HEK293 (cell line): ENCODE data around the gene LAMC2.

Source experiments
- CTCF ChIA-PET: fragments of 350-600 bp; formaldehyde crosslinking; extraction: SDS; loops from one replicate; lab custom pipeline; 2021; ENCODE audit warnings: antibody characterized with exemption; lab: Yijun Ruan, JAX
- POLR2A ChIA-PET: fragments of 300-600 bp; formaldehyde crosslinking; extraction: SDS; loops from one replicate; lab custom pipeline; 2020; ENCODE audit warnings: antibody characterized with exemption, inconsistent platforms; lab: Yijun Ruan, JAX
- H3K27ac ChIP-seq: fragments of 200-500 bp; sonication (Bioruptor generic); 2 replicates; pipeline ENCODE4 v1.5.1; 2014; ENCODE audit warnings: low read depth, low read length, control low read depth, inconsistent platforms; ENCODE audit errors: extremely low read depth
- H3K36me3 ChIP-seq, 2 experiments: fragments of 200-500 bp in 1 of 2; sonication (Bioruptor generic) in 1 of 2; 1 replicate in 1 of 2; 2 replicates in 1 of 2; pipeline ENCODE4 v1.5.1; 2014 to 2017; ENCODE audit warnings: inconsistent platforms in 2 of 2, low read length in 2 of 2; ENCODE audit not compliant: control insufficient read depth in 2 of 2, insufficient read depth in 1 of 2
- H3K4me1 ChIP-seq: fragments of 200-500 bp; sonication (Bioruptor generic); 2 replicates; pipeline ENCODE4 v1.5.1; 2014; ENCODE audit warnings: mild to moderate bottlenecking, low read length, inconsistent platforms; ENCODE audit not compliant: control insufficient read depth, insufficient read depth
- H3K4me3 ChIP-seq: 2 replicates; pipeline ENCODE4 v1.5.1; 2011; ENCODE audit warnings: low read depth, mild to moderate bottlenecking, control low read depth, low read length, moderate library complexity
- H3K9me3 ChIP-seq: fragments of 200-500 bp; sonication (Bioruptor generic); 2 replicates; pipeline ENCODE4 v1.5.1; 2014; ENCODE audit warnings: low read depth, low read length, inconsistent platforms; ENCODE audit not compliant: control insufficient read depth, insufficient read depth
- AEBP2 ChIP-seq: fragments of 450-650 bp; formaldehyde crosslinking; IDR thresholded peaks from 2 replicates; pipeline ENCODE4 v1.5.1; 2016; ENCODE audit warnings: missing biosample characterization, missing genetic modification characterization, borderline replicate concordance
- HOXA7 ChIP-seq: sonication (generic); formaldehyde crosslinking; IDR thresholded peaks from 2 replicates; pipeline ENCODE4 v1.8.1; 2022; ENCODE audit warnings: missing genetic modification reagents, borderline replicate concordance
- PRDM1 ChIP-seq: fragments of 450-650 bp; formaldehyde crosslinking; IDR thresholded peaks from 2 replicates; pipeline ENCODE4; 2016; ENCODE audit warnings: missing biosample characterization, missing genetic modification characterization
- SCRT2 ChIP-seq: fragments of 450-650 bp; formaldehyde crosslinking; IDR thresholded peaks from 2 replicates; pipeline ENCODE4 v1.5.1; 2016; ENCODE audit warnings: missing biosample characterization, missing genetic modification characterization
- SETDB1 ChIP-seq: IDR thresholded peaks from one replicate; pipeline ENCODE4 v1.6.1; 2017; ENCODE audit warnings: mild to moderate bottlenecking, low read length, moderate library complexity, mixed read lengths; ENCODE audit not compliant: insufficient read length
- TRIM28 ChIP-seq: IDR thresholded peaks from 2 replicates; pipeline ENCODE4 v1.6.1; 2011; ENCODE audit warnings: low read length, control low read depth, borderline replicate concordance
- YY2 ChIP-seq: fragments of 450-650 bp; formaldehyde crosslinking; IDR thresholded peaks from 2 replicates; pipeline ENCODE4 v1.5.1; 2016; ENCODE audit warnings: missing biosample characterization, missing genetic modification characterization
- ZBTB10 ChIP-seq: fragments of 450-650 bp; formaldehyde crosslinking; IDR thresholded peaks from 2 replicates; pipeline ENCODE4 v1.5.1; 2016; ENCODE audit warnings: missing biosample characterization, missing genetic modification characterization
- ZBTB49 ChIP-seq: fragments of 450-650 bp; formaldehyde crosslinking; IDR thresholded peaks from 2 replicates; pipeline ENCODE4 v1.5.1; 2016; ENCODE audit warnings: missing biosample characterization, missing genetic modification characterization, low read depth
- ZNF132 ChIP-seq: fragments of 450-650 bp; formaldehyde crosslinking; IDR thresholded peaks from 2 replicates; pipeline ENCODE4 v1.5.1; 2017; ENCODE audit warnings: missing biosample characterization, missing genetic modification characterization, borderline replicate concordance
- ZNF266 ChIP-seq: fragments of 450-650 bp; formaldehyde crosslinking; IDR thresholded peaks from 2 replicates; pipeline ENCODE4 v1.5.1; 2016; ENCODE audit warnings: missing biosample characterization, missing genetic modification characterization, low read depth
- ZNF391 ChIP-seq: fragments of 450-650 bp; formaldehyde crosslinking; IDR thresholded peaks from 2 replicates; pipeline ENCODE4 v1.5.1; 2016; ENCODE audit warnings: low read depth, missing biosample characterization, missing genetic modification characterization, borderline replicate concordance
- ZNF416 ChIP-seq: fragments of 450-650 bp; formaldehyde crosslinking; IDR thresholded peaks from 2 replicates; pipeline ENCODE4 v1.5.1; 2016; ENCODE audit warnings: missing biosample characterization, missing genetic modification characterization
- ZNF510 ChIP-seq: fragments of 450-650 bp; formaldehyde crosslinking; IDR thresholded peaks from 2 replicates; pipeline ENCODE4 v1.5.1; 2018; ENCODE audit warnings: mild to moderate bottlenecking, missing genetic modification characterization, missing biosample characterization; ENCODE audit not compliant: insufficient replicate concordance
- ZNF518A ChIP-seq: fragments of 450-650 bp; formaldehyde crosslinking; conservative IDR thresholded peaks from 2 replicates; pipeline ENCODE4 v1.5.1; 2016; ENCODE audit warnings: low read depth, missing biosample characterization, missing genetic modification characterization
- ZNF626 ChIP-seq: fragments of 450-650 bp; sonication (Bioruptor Pico); formaldehyde crosslinking; IDR thresholded peaks from 2 replicates; pipeline ENCODE4 v1.5.1; 2018; ENCODE audit warnings: missing biosample characterization, missing genetic modification characterization, inconsistent platforms
- ZNF654 ChIP-seq: fragments of 450-650 bp; formaldehyde crosslinking; IDR thresholded peaks from 2 replicates; pipeline ENCODE4 v1.5.1; 2016; ENCODE audit warnings: low read depth, missing biosample characterization, missing genetic modification characterization
- ZNF747 ChIP-seq: fragments of 450-650 bp; formaldehyde crosslinking; IDR thresholded peaks from 2 replicates; pipeline ENCODE4 v1.5.1; 2016; ENCODE audit warnings: missing biosample characterization, missing genetic modification characterization
- ZNF76 ChIP-seq: fragments of 450-650 bp; formaldehyde crosslinking; IDR thresholded peaks from 2 replicates; pipeline ENCODE4; 2016; ENCODE audit warnings: low read depth, missing biosample characterization, missing genetic modification characterization, borderline replicate concordance

LAMC2 gene

GRCh38 chr1:183238071-183238470 is 52.0 kb downstream of the LAMC2 start (continued):
- TF ChIP-seq SETDB1 (no peak), ZNF266 (tag by site-specific recombination) (no peak), ZNF132 (no peak), YY2 (tag by site-specific recombination) (no peak), ZBTB10 (no peak), ZNF518A (no peak), ZNF391 (tag by site-specific recombination) (no peak), TRIM28 (no peak), ZNF626 (tag by site-specific recombination) (no peak), ZNF747 (tag by site-specific recombination) (no peak), ZNF510 (no peak)

GRCh38 chr1:183239220-183239742 is 53.2 kb downstream of the LAMC2 start:
- Histone ChIP-seq H3K36me3 (no peaks in the 10 kb centered on the region), H3K9me3 (no peaks in the 10 kb centered on the region)
- TF ChIP-seq PRDM1 (tag by site-specific recombination): 0 out of 2 replicates have a peak, but pooled peaks have one; percentile 36
- TF ChIP-seq AEBP2 (tag by site-specific recombination): no peak
- TF ChIP-seq, all 188 proteins: peak for 1
- Histone ChIP-seq H3K27ac (no peak overlapping the region), H3K4me3 (no peak overlapping the region), H3K4me1 (peaks cover 3% of the 10 kb centered on the region)
- ChIA-PET POLR2A (no interaction called here), CTCF (interaction anchor here (0.7 to 10.3 kb wide), 3 partner anchors 15 to 277 kb away, joined by 4 to 135 read pairs (median 8); no protein-coding TSS in a partner anchor)

- no peak overlapping the region for H3K27ac ChIP-seq
Measured at GRCh38 chr1:183239793-183240525, 53.9 kb downstream of the LAMC2 start.

More at GRCh38 chr1:183239793-183240525, 53.9 kb downstream of the LAMC2 start:
- CTCF ChIA-PET: interaction anchor here (0.7 to 10.3 kb wide), 3 partner anchors 16 to 278 kb away, joined by 4 to 135 read pairs (median 8); no protein-coding TSS in a partner anchor
- Histone ChIP-seq H3K4me3 (no peak overlapping the region), H3K4me1 (peaks cover 2% of the 10 kb centered on the region), H3K36me3 (no peaks in the 10 kb centered on the region)
- POLR2A ChIA-PET: no interaction called here
- TF ChIP-seq HOXA7 (CRISPR knock-in tag): no peak
- no peak for TF ChIP-seq ZBTB49
- TF ChIP-seq ZNF76: no peak
- TF ChIP-seq SCRT2 (tag by site-specific recombination): 0 out of 2 replicates have a peak, but pooled peaks have one; percentile 15
- no peak for TF ChIP-seq TRIM28
- peak; percentile 12; the same call in 1 of the 2 replicates for TF ChIP-seq ZNF654 (tag by site-specific recombination)
- no peak for TF ChIP-seq ZNF416 (tag by site-specific recombination)
- TF ChIP-seq, all 188 proteins: peak for 2
- H3K9me3 ChIP-seq: no peaks in the 10 kb centered on the region
